Testis (tissue), 3 donors: ENCODE data around the gene GPC1. TPM values are rescaled to one million over a fixed set of nuclear protein-coding genes. Genes with fewer than 3 reads are reported as not detected.

Experiments
- DNase-seq: peaks from one replicate; pipeline ENCODE4 v3.0.0-alpha.2; 2019
- H3K27ac ChIP-seq, 2 donors: fragments of 200-600 bp; sonication (generic); one replicate each; pipeline ENCODE4 v1.5.1; 2019
- H3K27me3 ChIP-seq: fragments of 200-600 bp; sonication (generic); one replicate; pipeline ENCODE4 v1.5.1; 2019
- H3K36me3 ChIP-seq: fragments of 200-600 bp; sonication (generic); one replicate; pipeline ENCODE4 v1.5.1; 2017; ENCODE audit warnings: low read depth; ENCODE audit errors: missing control alignments
- H3K4me1 ChIP-seq: fragments of 200-600 bp; sonication (generic); one replicate; pipeline ENCODE4 v1.5.1; 2019
- H3K4me3 ChIP-seq, 2 donors: fragments of 200-600 bp; sonication (generic); one replicate each; pipeline ENCODE4 v1.5.1; 2017 to 2019
- H3K9me3 ChIP-seq: fragments of 200-600 bp; sonication (generic); one replicate; pipeline ENCODE4 v1.5.1; 2017
- CTCF ChIP-seq, 3 experiments: fragments of 450-650 bp in 2 of 3; fragments of 200-600 bp in 1 of 3; sonication (generic) in 1 of 3; IDR thresholded peaks; one replicate each; pipeline ENCODE4 v1.5.1; 2016 to 2019; ENCODE audit warnings: antibody characterized with exemption in 3 of 3, mild to moderate bottlenecking in 2 of 3, moderate library complexity in 1 of 3
- POLR2A ChIP-seq: fragments of 450-650 bp; IDR thresholded peaks from one replicate; pipeline ENCODE4 v1.6.1; 2017; ENCODE audit warnings: antibody characterized with exemption, mild to moderate bottlenecking, moderate library complexity
- WGBS, 2 donors: methylation state at CpG; one replicate each; pipeline ENCODE4 v1.1.5; 2018; 5-methylcytosine and 5-hydroxymethylcytosine counted together
- intact Hi-C: fragments of 100-400 bp; cut with DNase I; formaldehyde crosslinking; loops from one replicate; pipeline ENCODE4 v1.15.1; 2023; ENCODE audit warnings: low total_unique reads
- polyA plus RNA-seq: library from polyadenylated mRNA; stranded (reverse); fragments of 350-450 nt; fragmentation: Illumina TruSeq; extraction: RNeasy Lipid Tissue Mini Kit (QIAGEN cat#74804); gene quantifications from one replicate; pipeline ENCODE4 v1.2.3, GENCODE V29; 2014; ENCODE audit warnings: low read depth, low replicate concordance; ENCODE audit not compliant: insufficient read depth
- total RNA-seq, 2 donors: library from RNA; depleted of rRNA; stranded (reverse); fragments of >200 nt; gene quantifications; one replicate each; pipeline ENCODE4 v1.2.3, GENCODE V29; 2016

The GPC1 gene
- total and polyA plus RNA-seq, 3 donors from 2014 or later = 74.2 to 479 (median 244) TPM

GRCh38 chr2:240401308-240401707 lies 34.2 kb upstream of the GPC1 start:
- TF ChIP-seq CTCF (IDR thresholded peaks at IDR 0.05) = no peak
- TF ChIP-seq POLR2A = no peak
- H3K4me3 ChIP-seq = no peak overlapping the region
- DNase-seq = peak; percentile 4
- H3K27me3 ChIP-seq = no peaks in the 10 kb centered on the region
- WGBS, 2 donors = 84 to 92% methylated on average over 11 to 12 of the region's 12 CpGs
- no peaks in the 10 kb centered on the region for H3K36me3 ChIP-seq
- H3K9me3 ChIP-seq = no peaks in the 10 kb centered on the region
- H3K4me1 ChIP-seq = no peaks in the 10 kb centered on the region
- no peak overlapping the region for H3K27ac ChIP-seq
- intact Hi-C loops = no loop called here

- Histone ChIP-seq H3K4me3 (no peak overlapping the region), H3K27ac (no peak overlapping the region), H3K36me3 (no peaks in the 10 kb centered on the region), H3K4me1 (no peaks in the 10 kb centered on the region), H3K27me3 (no peaks in the 10 kb centered on the region), H3K9me3 (no peaks in the 10 kb centered on the region)
- DNase-seq = peak; percentile 8
- WGBS, 2 donors = 83 to 89% methylated on average over 13 to 22 of the region's 22 CpGs
- intact Hi-C loops = no loop called here
- TF ChIP-seq POLR2A (no peak), CTCF (IDR thresholded peaks at IDR 0.05) (no peak)
These were observed 33.5 kb upstream of the GPC1 start for GRCh38 chr2:240401781-240402551.

GRCh38 chr2:240402566-240403272 lies 32.7 kb upstream of the GPC1 start:
- Histone ChIP-seq H3K4me3 (no peak overlapping the region), H3K9me3 (no peaks in the 10 kb centered on the region), H3K4me1 (no peaks in the 10 kb centered on the region), H3K27ac (no peak overlapping the region), H3K36me3 (no peaks in the 10 kb centered on the region), H3K27me3 (no peaks in the 10 kb centered on the region)
- intact Hi-C loops = no loop called here
- TF ChIP-seq POLR2A (no peak), CTCF (IDR thresholded peaks at IDR 0.05) (no peak)
- 85 to 90% methylated on average over 17 to 18 of the region's 18 CpGs for WGBS, 2 donors
- peak; percentile 4 for DNase-seq

GRCh38 chr2:240403396-240404104 lies 31.9 kb upstream of the GPC1 start:
- no peak overlapping the region for H3K4me3 ChIP-seq
- no peaks in the 10 kb centered on the region for H3K27me3 ChIP-seq
- no peaks in the 10 kb centered on the region for H3K36me3 ChIP-seq
- no peaks in the 10 kb centered on the region for H3K9me3 ChIP-seq
- H3K27ac ChIP-seq = no peak overlapping the region
- intact Hi-C loops = no loop called here
- peak; percentile 10 for DNase-seq
- H3K4me1 ChIP-seq = no peaks in the 10 kb centered on the region
- 79 to 89% methylated on average over 16 to 18 of the region's 18 CpGs for WGBS, 2 donors
- no peak for TF ChIP-seq CTCF (IDR thresholded peaks at IDR 0.05)
- TF ChIP-seq POLR2A = no peak
